ENCODE results near the gene TOP1.
A peak's percentile ranks its signal among the peaks of the same experiment; 100 is the strongest.

TOP1 gene

GRCh38 chr20:41006936-41007474 lies 21.6 kb upstream of the TOP1 start:
- no peak overlapping the region for H3K4me3 ChIP-seq (ENCODE audit: low read length)
- H3K4me1 ChIP-seq (ENCODE audit: control insufficient read depth, insufficient read depth, low read length): peaks cover 4% of the 10 kb centered on the region
- no peaks in the 10 kb centered on the region for H3K36me3 ChIP-seq (ENCODE audit: control insufficient read depth, insufficient read depth, low read length)
- H3K9ac ChIP-seq (ENCODE audit: low read length): no peak overlapping the region
- H3K27me3 ChIP-seq (ENCODE audit: control insufficient read depth, insufficient read depth, low read length): no peaks in the 10 kb centered on the region
- H3K27ac ChIP-seq (ENCODE audit: low read depth, low read length): no peak overlapping the region

DNA sequence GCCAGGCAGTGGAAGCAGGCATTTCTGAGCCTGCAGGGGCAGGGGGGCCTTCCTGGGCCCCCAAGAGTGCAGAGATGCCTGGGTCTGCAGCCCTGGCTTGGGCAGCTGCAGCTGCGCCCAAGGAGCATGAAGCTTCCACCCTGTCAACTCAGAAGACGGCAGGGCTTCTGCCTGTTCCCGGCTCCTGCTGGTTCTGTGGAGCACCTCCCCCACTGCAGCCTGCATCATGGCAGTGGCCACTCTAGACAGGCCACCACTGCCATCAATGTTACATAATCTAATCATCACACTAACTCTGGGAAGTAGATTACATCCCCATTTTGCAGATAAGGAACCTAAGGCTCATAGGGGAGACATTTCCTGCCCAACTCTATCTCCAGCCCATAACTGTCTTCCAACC lies 21.1 kb upstream of the TOP1 start:
- Histone ChIP-seq H3K9ac (ENCODE audit: low read length) (no peak overlapping the region), H3K36me3 (ENCODE audit: control insufficient read depth, insufficient read depth, low read length) (no peaks in the 10 kb centered on the region), H3K27me3 (ENCODE audit: control insufficient read depth, insufficient read depth, low read length) (no peaks in the 10 kb centered on the region), H3K4me3 (ENCODE audit: low read length) (no peak overlapping the region), H3K4me1 (ENCODE audit: control insufficient read depth, insufficient read depth, low read length) (peaks cover 4% of the 10 kb centered on the region), H3K27ac (ENCODE audit: low read depth, low read length) (no peak overlapping the region)

- H3K9ac ChIP-seq (ENCODE audit: low read length): no peak overlapping the region
- no peak overlapping the region for H3K27ac ChIP-seq (ENCODE audit: low read depth, low read length)
- peaks cover 4% of the 10 kb centered on the region for H3K4me1 ChIP-seq (ENCODE audit: control insufficient read depth, insufficient read depth, low read length)
- no peak overlapping the region for H3K4me3 ChIP-seq (ENCODE audit: low read length)
- no peaks in the 10 kb centered on the region for H3K27me3 ChIP-seq (ENCODE audit: control insufficient read depth, insufficient read depth, low read length)
- H3K36me3 ChIP-seq (ENCODE audit: control insufficient read depth, insufficient read depth, low read length): no peaks in the 10 kb centered on the region
Measured at GRCh38 chr20:41009946-41010345, 18.7 kb upstream of the TOP1 start.

DNA sequence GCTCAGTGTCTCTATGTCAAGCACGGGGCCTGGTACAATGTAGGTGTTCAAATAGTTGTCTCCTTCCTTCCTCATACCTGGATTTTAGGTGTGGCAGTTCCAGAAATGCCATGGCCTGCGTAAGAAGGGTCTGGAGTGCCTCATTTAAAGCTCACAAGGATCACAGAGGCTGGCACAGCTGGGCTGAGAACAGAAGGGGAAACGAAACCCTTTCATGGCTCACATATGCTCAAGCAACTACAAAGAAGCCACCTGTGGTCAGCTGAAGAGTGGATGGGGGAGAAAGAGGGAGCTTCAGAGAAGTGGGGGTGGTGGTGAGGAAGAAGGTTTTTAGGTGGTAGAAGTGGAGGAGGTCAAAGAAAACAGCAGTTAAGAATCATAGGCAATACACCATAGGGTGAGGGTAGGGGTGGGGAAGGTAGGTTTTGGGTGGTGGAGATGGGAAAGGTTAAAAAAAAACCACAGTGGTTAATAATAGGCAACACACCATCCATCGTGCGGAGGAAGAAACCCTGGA lies 17.0 kb upstream of the TOP1 start:
- Histone ChIP-seq H3K4me1 (ENCODE audit: control insufficient read depth, insufficient read depth, low read length) (no peaks in the 10 kb centered on the region), H3K27me3 (ENCODE audit: control insufficient read depth, insufficient read depth, low read length) (no peaks in the 10 kb centered on the region), H3K36me3 (ENCODE audit: control insufficient read depth, insufficient read depth, low read length) (no peaks in the 10 kb centered on the region), H3K4me3 (ENCODE audit: low read length) (no peak overlapping the region), H3K27ac (ENCODE audit: low read depth, low read length) (no peak overlapping the region), H3K9ac (ENCODE audit: low read length) (no peak overlapping the region)

GRCh38 chr20:41014561-41015088 lies 14.0 kb upstream of the TOP1 start:
- no peak overlapping the region for H3K4me3 ChIP-seq (ENCODE audit: low read length)
- no peak overlapping the region for H3K27ac ChIP-seq (ENCODE audit: low read depth, low read length)
- no peaks in the 10 kb centered on the region for H3K27me3 ChIP-seq (ENCODE audit: control insufficient read depth, insufficient read depth, low read length)
- no peak overlapping the region for H3K9ac ChIP-seq (ENCODE audit: low read length)
- no peaks in the 10 kb centered on the region for H3K4me1 ChIP-seq (ENCODE audit: control insufficient read depth, insufficient read depth, low read length)
- no peaks in the 10 kb centered on the region for H3K36me3 ChIP-seq (ENCODE audit: control insufficient read depth, insufficient read depth, low read length)

GRCh38 chr20:41017448-41018042 lies 11.1 kb upstream of the TOP1 start:
- Histone ChIP-seq H3K4me3 (ENCODE audit: low read length) (no peak overlapping the region), H3K27me3 (ENCODE audit: control insufficient read depth, insufficient read depth, low read length) (no peaks in the 10 kb centered on the region), H3K9ac (ENCODE audit: low read length) (no peak overlapping the region), H3K4me1 (ENCODE audit: control insufficient read depth, insufficient read depth, low read length) (no peaks in the 10 kb centered on the region), H3K27ac (ENCODE audit: low read depth, low read length) (no peak overlapping the region), H3K36me3 (ENCODE audit: control insufficient read depth, insufficient read depth, low read length) (no peaks in the 10 kb centered on the region)

GRCh38 chr20:41018153-41018552 lies 10.5 kb upstream of the TOP1 start:
- H3K27ac ChIP-seq (ENCODE audit: low read depth, low read length): no peak overlapping the region
- no peaks in the 10 kb centered on the region for H3K36me3 ChIP-seq (ENCODE audit: control insufficient read depth, insufficient read depth, low read length)
- no peak overlapping the region for H3K9ac ChIP-seq (ENCODE audit: low read length)
- no peaks in the 10 kb centered on the region for H3K27me3 ChIP-seq (ENCODE audit: control insufficient read depth, insufficient read depth, low read length)
- H3K4me1 ChIP-seq (ENCODE audit: control insufficient read depth, insufficient read depth, low read length): no peaks in the 10 kb centered on the region
- no peak overlapping the region for H3K4me3 ChIP-seq (ENCODE audit: low read length)

DNA sequence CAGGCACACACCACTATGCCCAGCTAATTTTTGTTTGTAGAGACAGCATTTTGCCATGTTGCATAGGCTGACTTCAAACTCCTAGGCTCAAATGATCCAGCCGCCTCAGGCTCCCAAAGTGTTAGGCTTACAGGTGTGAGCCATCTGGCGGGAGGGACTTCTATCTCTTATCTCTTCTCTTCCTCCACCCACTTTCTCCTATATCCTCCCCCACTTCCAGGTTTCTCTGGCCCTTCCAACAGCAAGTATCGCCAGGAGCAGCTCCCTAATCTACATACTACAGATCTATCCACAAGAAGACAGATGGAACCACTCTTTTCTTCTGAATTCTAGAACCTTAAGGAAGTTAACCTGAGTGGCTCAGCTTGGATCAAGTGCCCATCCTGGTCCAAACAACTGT lies 5.1 kb upstream of the TOP1 start:
- H3K27me3 ChIP-seq (ENCODE audit: control insufficient read depth, insufficient read depth, low read length): no peaks in the 10 kb centered on the region
- H3K4me1 ChIP-seq (ENCODE audit: control insufficient read depth, insufficient read depth, low read length): no peaks in the 10 kb centered on the region
- no peaks in the 10 kb centered on the region for H3K36me3 ChIP-seq (ENCODE audit: control insufficient read depth, insufficient read depth, low read length)
- H3K27ac ChIP-seq (ENCODE audit: low read depth, low read length): no peak overlapping the region
- no peak overlapping the region for H3K9ac ChIP-seq (ENCODE audit: low read length)
- H3K4me3 ChIP-seq (ENCODE audit: low read length): no peak overlapping the region

GRCh38 chr20:41027366-41027765 lies 1.3 kb upstream of the TOP1 start:
- Histone ChIP-seq H3K36me3 (ENCODE audit: control insufficient read depth, insufficient read depth, low read length) (no peaks in the 10 kb centered on the region), H3K4me1 (ENCODE audit: control insufficient read depth, insufficient read depth, low read length) (peaks cover 14% of the 10 kb centered on the region), H3K27ac (ENCODE audit: low read depth, low read length) (no peak overlapping the region), H3K4me3 (ENCODE audit: low read length) (no peak overlapping the region), H3K9ac (ENCODE audit: low read length) (no peak overlapping the region), H3K27me3 (ENCODE audit: control insufficient read depth, insufficient read depth, low read length) (no peaks in the 10 kb centered on the region)

DNA sequence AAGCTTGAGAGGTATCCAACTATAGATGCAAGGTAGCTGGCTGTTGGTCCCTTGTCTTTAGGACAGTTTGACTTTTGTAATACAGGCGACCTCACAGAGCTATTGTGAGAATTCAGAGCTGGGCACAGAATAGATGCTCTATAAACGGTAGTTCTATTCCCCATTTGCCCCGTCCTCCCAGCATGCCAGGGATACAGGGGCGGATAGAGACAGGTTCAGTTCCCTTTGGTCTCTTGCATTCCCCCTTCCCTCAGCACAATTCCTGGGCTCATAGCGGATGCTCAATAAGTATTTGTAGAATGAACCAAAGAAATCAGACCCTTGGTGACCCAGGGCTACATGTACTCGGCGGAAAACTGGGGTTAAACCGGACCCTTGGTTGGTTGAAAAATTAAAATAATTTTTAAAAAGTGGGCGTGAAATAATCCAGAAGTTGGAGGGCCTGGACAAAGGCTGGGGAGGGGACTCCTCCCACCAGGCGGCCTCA lies 707 bp upstream of the TOP1 start:
- no peak overlapping the region for H3K27ac ChIP-seq (ENCODE audit: low read depth, low read length)
- peak overlapping the region; percentile 60 for H3K4me3 ChIP-seq (ENCODE audit: low read length)
- H3K9ac ChIP-seq (ENCODE audit: low read length): no peak overlapping the region
- H3K27me3 ChIP-seq (ENCODE audit: control insufficient read depth, insufficient read depth, low read length): no peaks in the 10 kb centered on the region
- H3K4me1 ChIP-seq (ENCODE audit: control insufficient read depth, insufficient read depth, low read length): peaks cover 19% of the 10 kb centered on the region
- no peaks in the 10 kb centered on the region for H3K36me3 ChIP-seq (ENCODE audit: control insufficient read depth, insufficient read depth, low read length)

DNA sequence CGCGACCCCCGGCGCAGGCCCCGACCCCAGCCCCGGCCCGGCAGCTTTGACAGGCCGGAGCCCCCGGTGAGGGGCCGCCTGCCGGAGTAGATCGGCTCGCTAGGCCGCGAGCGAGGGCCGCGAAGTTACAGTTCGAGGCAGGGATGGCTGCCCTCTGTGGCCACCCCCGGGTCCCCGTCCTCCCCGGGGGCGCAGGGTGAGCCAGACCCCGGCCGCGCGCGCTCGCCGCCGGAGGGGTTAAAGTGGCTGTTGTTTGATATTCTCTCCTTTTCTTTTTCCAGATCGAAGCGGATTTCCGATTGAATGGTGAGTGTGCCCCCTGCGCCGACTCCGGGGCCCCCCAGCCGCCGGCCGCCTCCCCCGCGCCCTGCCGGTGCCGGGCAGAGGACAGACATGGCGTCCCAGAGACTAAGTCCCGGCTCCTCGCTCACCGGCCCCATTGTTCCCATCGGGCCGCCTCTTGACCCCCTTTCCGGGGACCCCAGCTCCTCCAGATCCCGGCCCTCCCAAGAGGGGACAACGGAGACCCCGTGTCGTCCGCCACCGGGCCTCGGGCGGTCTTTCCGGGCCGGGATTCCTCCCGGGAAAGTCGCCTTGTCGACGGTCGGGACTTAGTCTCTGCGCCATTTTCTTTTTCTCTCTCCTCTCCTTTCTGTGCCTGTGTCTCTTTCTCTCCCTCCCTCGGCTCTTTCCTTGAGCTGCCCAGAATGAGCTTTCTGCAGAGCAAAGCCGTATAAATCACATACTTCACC lies 704 bp downstream of the TOP1 start:
- H3K4me1 ChIP-seq (ENCODE audit: control insufficient read depth, insufficient read depth, low read length): peaks cover 24% of the 10 kb centered on the region
- no peaks in the 10 kb centered on the region for H3K36me3 ChIP-seq (ENCODE audit: control insufficient read depth, insufficient read depth, low read length)
- peak overlapping the region; percentile 96 for H3K27ac ChIP-seq (ENCODE audit: low read depth, low read length)
- H3K9ac ChIP-seq (ENCODE audit: low read length): peak overlapping the region; percentile 70
- H3K4me3 ChIP-seq (ENCODE audit: low read length): peak overlapping the region; percentile 89
- no peaks in the 10 kb centered on the region for H3K27me3 ChIP-seq (ENCODE audit: control insufficient read depth, insufficient read depth, low read length)

DNA sequence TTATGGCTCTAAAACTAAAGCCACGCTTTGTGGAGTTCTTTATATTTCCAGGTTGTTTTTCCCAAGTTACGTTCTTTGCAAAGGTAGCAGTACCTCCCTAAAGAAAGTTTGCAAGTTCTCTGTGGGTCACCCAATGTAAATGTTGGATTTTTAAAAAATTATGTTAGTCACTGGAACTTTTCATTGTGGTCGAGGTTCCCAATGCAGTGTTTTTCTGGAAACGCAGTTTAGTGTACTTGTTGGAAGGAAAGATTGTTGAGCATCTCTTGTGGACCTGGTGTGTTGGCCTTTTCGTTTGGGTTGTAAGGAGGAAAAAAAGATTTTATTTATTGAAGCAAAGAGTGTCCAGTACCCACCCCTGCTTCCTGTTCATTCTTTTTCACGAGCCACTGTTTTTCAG lies 1.4 kb downstream of the TOP1 start:
- no peaks in the 10 kb centered on the region for H3K36me3 ChIP-seq (ENCODE audit: control insufficient read depth, insufficient read depth, low read length)
- no peaks in the 10 kb centered on the region for H3K27me3 ChIP-seq (ENCODE audit: control insufficient read depth, insufficient read depth, low read length)
- peak overlapping the region; percentile 96 for H3K27ac ChIP-seq (ENCODE audit: low read depth, low read length)
- H3K4me1 ChIP-seq (ENCODE audit: control insufficient read depth, insufficient read depth, low read length): peaks cover 26% of the 10 kb centered on the region
- H3K4me3 ChIP-seq (ENCODE audit: low read length): peak overlapping the region; percentile 89
- no peak overlapping the region for H3K9ac ChIP-seq (ENCODE audit: low read length)
